ENCODE measurements around the gene GIMAP2. TPM values are rescaled to one million over a fixed set of nuclear protein-coding genes. Genes with fewer than 3 reads are reported as not detected.

Gene GIMAP2
- total and polyA plus RNA-seq, 11 donors = 2.1 to 23.5 (median 4.9) TPM

GRCh38 chr7:150728011-150728410 is 42.5 kb downstream of the GIMAP2 start:
- DNase-seq (no peak), ATAC-seq (no peak)
- no peak overlapping the region for H3K27ac ChIP-seq
- intact Hi-C loops (cut with DNase I) = loop anchor here in 1 of 10 donors (10.0 kb wide), 1 partner anchor 253 kb away; no protein-coding TSS in a partner anchor
- H3K27me3 ChIP-seq = no peaks in the 10 kb centered on the region
- H3K9me3 ChIP-seq = peaks cover 0 to 27% (median 5%) of the 10 kb centered on the region in 12 donors
- TF ChIP-seq CTCF (IDR thresholded peaks at IDR 0.05) (no peak), POLR2A (IDR thresholded peaks at IDR 0.05) (no peak)
- H3K4me1 ChIP-seq = peaks cover 0 to 13% (median 0%) of the 10 kb centered on the region in 12 donors
- H3K36me3 ChIP-seq = peaks cover 0 to 12% (median 0%) of the 10 kb centered on the region in 9 donors
- H3K4me3 ChIP-seq = no peak overlapping the region

- TF ChIP-seq POLR2A (IDR thresholded peaks at IDR 0.05) (no peak), CTCF (IDR thresholded peaks at IDR 0.05) (no peak)
- peaks cover 0 to 7% (median 0%) of the 10 kb centered on the region in 9 donors for H3K36me3 ChIP-seq
- no peak overlapping the region for H3K27ac ChIP-seq
- H3K4me3 ChIP-seq = no peak overlapping the region
- H3K4me1 ChIP-seq = peaks cover 0 to 12% (median 0%) of the 10 kb centered on the region in 12 donors
- intact Hi-C loops (cut with DNase I) = loop anchor here in 1 of 10 donors (10.0 kb wide), 1 partner anchor 254 kb away; no protein-coding TSS in a partner anchor
- no peaks in the 10 kb centered on the region for H3K27me3 ChIP-seq
- ATAC-seq (no peak), DNase-seq (no peak)
- H3K9me3 ChIP-seq = peaks cover 0 to 27% (median 5%) of the 10 kb centered on the region in 12 donors
Measured at GRCh38 chr7:150728609-150729008, 43.1 kb downstream of the GIMAP2 start.

- 63 to 83% (median 77%) methylated on average over 1 of the region's 1 CpG for WGBS, 4 donors
- peak overlapping the region in 1 of 12 donors; percentile 61 for H3K27ac ChIP-seq
- intact Hi-C loops (cut with DNase I) = loop anchor here in 2 of 10 donors (10.0 kb wide), 2 partner anchors 97 to 277 kb away; partner anchors contain the start of genes GIMAP6 (in 1 of the 2) and GIMAP8 (in 1 of the 2)
Measured at GRCh38 chr7:150731916-150732315, 46.4 kb downstream of the GIMAP2 start.

More at GRCh38 chr7:150731916-150732315, 46.4 kb downstream of the GIMAP2 start:
- H3K36me3 ChIP-seq = no peaks in the 10 kb centered on the region
- peaks cover 0 to 19% (median 5%) of the 10 kb centered on the region in 12 donors for H3K9me3 ChIP-seq
- DNase-seq (no peak), ATAC-seq (no peak)
- no peak overlapping the region for H3K4me3 ChIP-seq
- no peak for TF ChIP-seq POLR2A (IDR thresholded peaks at IDR 0.05)
- no peak for TF ChIP-seq CTCF (IDR thresholded peaks at IDR 0.05)
- H3K4me1 ChIP-seq = peaks cover 0 to 29% (median 3%) of the 10 kb centered on the region in 12 donors
- H3K27me3 ChIP-seq = no peaks in the 10 kb centered on the region
